Activated T-cell treated with anti-CD3 and anti-CD28 coated beads for 24 hours (primary cell): ENCODE results near the gene SPACA9.

Experiments used
- DNase-seq: peaks from one replicate; pipeline ENCODE4 v3.0.0-alpha.2; 2020; ENCODE audit warnings: low read depth

SPACA9 gene

DNA sequence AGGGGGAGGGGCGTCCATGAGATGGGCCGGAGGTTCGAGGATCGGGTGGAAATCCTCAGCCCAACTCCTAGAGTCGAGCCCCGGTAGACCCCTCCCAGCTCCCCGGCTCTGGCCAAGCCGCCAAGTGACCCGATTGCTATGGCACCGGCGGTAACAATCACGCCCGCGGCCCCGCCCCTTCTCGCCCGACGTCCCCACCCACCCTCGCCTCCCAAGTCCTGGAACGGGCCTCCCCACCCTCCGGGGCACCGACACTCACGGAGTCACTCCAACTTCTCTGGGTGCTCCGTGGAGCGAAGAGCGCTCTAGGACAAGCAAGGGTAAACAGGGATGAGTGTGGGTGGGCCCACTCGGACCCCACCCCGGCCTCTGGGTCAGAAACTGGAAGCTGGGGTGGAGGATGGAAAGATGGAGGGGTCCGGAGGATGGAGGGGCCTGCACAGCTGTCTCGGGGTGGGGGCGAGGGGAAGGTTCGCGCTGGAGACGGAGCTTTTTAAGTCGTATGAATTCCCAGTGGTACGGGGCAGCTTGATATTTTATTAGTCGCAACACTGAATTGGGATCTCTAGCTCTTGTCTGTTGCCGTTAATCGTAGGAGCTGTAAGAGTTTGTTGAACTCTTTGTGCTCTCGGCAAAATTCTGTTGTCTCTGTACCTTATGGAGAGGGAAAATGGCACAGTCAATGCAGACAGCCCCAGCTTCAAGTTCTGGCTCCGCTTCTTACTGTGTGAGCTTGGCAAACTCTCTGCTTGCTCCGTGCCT, at the start of gene SPACA9:
TSS of gene SPACA9 (plus strand) at position 204 of the 762 bp plus-strand sequence. CDS start 5,050 bp downstream, outside the sequence.
- DNase-seq, result no peak

- no peak for DNase-seq
Measured at GRCh38 chr9:132832171-132832881, 46.4 kb upstream of the SPACA9 start.

DNA sequence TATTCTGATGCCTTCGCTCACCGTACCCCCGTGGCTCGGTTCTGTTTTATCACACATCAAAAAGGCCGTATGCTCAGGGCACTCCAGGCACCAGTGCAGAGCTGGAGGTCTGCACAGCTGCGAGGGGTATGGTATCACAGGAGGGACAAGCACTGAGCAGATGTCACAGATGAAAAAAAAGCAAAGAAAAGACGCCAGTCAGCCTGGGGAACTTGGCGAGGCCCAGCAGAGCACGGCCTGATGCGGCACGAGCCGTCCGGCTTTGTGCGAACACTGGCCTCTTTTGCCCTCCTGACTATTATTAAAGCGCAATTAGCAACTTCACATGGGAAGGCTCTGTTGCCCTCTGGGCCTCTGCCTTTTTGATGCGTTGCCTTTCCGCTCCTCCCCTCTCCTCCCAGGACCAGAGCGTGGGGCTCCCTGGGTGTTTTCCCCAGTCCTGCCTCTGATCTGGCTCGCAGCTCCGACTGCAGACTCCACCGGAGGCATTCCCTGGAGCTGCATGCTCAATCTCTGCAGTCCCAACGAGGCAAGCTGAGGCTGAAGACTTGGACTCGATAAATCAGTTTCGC, 45.1 kb upstream of the SPACA9 start:
- DNase-seq, result no peak

GRCh38 chr9:132834343-132834742, 44.4 kb upstream of the SPACA9 start:
- no peak for DNase-seq

DNA sequence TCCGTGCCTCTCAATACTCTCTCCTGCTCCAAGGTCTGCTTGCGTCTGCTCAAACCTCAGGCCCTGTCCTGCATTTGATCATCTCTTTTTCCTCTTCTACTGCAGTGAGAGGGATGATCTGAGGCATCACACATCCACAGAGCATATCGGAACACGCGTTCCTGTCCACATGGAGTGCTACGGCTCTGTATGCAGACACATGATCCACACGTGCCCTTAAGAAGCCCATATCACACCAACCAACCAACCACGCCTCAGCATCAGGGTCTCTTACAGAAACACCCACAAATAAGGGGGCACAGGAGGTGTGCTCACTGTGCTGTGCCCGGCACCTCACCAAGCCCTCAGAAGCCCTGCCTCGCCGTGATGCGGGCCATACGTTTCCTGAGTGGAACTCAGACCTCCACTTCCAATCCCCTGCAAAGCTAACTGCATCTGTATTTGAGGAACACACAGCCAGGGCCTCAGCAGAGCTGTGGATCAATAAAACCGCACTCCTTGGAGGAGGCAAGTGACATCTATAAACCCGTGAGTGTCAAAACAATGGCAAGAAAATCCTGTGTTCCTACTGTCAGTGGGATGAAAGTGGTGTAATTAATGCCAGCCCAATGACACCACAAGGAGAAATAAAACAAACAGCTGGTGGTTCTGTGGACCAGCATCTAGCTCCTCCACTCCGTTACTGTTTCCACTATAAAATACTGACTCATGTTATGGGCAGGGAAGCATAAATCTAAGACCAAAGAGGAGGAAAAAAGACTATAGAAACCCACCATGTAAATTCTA, 41.0 kb upstream of the SPACA9 start:
- DNase-seq, result no peak

DNA sequence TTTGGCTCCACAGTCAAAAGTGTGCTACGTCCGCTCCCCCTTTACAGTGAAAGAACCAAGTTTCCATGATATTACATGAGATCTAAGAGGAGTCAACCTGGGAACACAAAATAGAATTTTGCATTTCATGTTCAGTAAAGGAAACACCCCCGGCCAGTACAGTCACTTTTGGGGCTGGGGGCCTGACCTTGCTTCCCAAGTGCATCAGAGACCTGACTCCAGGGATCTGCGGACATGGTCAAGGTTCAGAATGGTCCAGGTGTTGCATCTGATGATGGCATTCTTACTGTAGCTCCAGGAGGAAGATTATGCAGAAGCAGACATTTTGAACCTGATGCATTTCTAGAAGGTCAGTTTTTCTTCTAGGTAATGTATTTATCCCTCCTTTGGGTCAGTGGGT, 40.4 kb upstream of the SPACA9 start:
- DNase-seq, result no peak

GRCh38 chr9:132840980-132841379, 37.7 kb upstream of the SPACA9 start:
- no peak for DNase-seq

DNA sequence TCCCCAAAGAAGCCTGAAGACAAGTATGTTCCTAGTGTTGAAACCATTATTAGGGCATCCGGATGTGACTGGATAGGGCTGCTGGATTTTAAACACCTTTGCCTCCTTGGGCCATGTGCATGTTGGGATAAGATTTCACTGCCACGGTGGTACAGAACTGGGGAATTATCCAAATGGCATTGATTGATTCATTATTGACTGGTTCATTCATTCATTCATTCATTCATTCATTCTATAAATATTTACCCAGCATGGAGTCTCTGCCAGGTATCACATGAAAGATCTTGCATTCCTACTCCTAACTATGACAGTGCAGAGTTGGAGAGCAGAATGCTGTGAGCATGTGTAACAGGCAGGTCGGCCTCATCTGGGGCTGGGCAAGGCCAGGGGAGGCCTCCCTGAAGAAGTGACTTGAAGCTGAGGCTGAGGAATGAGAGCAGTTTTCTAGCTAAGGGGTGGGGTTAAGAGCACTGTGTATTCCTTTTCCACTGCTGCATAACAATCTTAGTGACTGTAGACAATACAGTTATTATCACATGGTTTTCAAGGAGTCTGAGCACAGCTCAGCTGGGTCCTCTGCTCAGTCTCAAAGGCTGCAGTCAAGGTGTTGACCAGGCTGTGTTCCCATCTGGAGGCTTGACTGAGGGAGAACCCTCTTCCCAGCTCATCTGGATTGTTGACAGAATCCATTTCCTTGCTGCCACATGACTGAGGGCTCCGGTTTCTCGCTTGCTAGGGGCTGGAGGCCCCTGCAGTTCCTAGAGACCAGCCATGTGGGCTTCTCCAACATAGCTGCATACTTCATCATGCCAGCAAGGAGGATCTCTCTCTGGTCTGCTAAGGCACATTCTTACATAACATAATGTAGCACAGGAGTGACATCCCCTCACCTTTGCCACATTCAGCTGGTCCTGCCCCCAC, 36.3 kb upstream of the SPACA9 start:
- DNase-seq, result no peak

- DNase-seq, result no peak
Measured at GRCh38 chr9:132846109-132846917, 32.4 kb upstream of the SPACA9 start.

- no peak for DNase-seq
Measured at GRCh38 chr9:132846918-132847515, 31.7 kb upstream of the SPACA9 start.

GRCh38 chr9:132849185-132849706, 29.5 kb upstream of the SPACA9 start:
- no peak for DNase-seq

GRCh38 chr9:132853482-132853881, 25.2 kb upstream of the SPACA9 start:
- DNase-seq, result no peak

DNA sequence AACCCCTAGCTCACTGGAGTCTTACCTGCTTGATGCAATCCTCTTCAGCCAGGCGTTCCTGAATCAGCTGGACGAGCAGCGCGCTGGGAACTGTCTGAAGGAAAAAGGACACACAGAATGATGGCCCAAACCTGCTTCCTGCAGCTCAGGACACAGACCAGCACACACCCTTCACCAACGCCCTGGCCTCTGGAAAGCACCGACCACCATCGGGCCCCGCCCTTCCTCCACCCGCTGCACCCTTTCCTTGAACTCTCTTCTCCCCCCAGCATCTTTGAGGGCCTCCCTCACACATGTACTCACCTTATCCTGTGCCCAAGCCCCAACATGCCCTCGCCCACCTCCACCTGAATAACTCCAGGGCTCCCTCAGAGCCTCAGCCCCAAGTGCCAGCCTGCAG, 23.9 kb upstream of the SPACA9 start:
- DNase-seq, result no peak

DNA sequence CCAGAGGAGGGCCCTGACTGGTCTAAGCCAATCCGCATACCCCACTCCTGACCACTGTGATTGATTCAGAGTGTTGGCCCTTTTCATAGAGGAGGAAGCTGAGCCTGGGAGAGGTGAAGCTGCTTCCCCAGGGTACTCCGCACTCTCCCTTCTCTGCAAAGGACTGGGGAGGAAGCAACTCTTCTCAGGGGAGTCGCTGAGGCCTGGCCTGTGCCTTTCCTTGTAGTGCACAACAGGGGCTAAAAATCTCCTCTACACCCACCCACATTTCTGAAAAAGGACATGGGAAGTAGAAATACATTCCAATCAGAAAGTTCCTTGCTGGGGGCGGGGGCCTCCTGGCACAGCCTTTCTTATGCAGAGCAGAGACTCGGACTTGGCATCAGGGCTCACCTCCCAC, 22.8 kb upstream of the SPACA9 start:
- DNase-seq, result no peak

DNA sequence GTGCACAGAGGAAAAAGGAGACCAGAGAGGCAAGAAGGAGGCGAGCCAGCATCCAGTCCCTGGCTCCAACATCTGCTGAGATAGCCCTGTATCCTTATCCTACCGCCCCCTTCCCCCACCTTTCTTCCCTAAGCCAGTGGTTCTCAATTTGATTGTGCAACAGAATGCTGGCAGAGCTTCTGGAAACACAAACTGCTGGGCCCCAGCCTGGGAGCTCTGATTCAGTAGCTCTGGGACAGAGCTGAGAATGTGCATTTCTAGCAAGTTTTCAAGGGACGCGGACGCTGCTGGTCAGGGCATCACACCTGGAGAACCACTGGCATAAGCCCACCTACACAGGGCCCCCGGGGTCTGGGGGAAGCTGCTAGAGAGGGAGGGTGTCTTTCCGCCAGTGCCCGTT, 21.7 kb upstream of the SPACA9 start:
- DNase-seq, result no peak

- no peak for DNase-seq
Measured at GRCh38 chr9:132857616-132858342, 20.9 kb upstream of the SPACA9 start.

- DNase-seq, result no peak
Measured at GRCh38 chr9:132858751-132859150, 19.9 kb upstream of the SPACA9 start.

- no peak for DNase-seq
Measured at GRCh38 chr9:132861666-132862065, 17.0 kb upstream of the SPACA9 start.

- DNase-seq, result no peak
Measured at GRCh38 chr9:132862533-132862932, 16.2 kb upstream of the SPACA9 start.
